GM23338 (cell line): ENCODE data around the gene ROBO1. TPM values are rescaled to one million over a fixed set of nuclear protein-coding genes. Genes with fewer than 3 reads are reported as not detected.
"Not testable (repeated sequence)": the region's sequence is repeated elsewhere in the genome, so short reads cannot be mapped to it uniquely, and the experiment has no call there.

ENCODE experiments used
- ATAC-seq: fragments of 200-7000 bp; cut with Tn5 transposase; 3 replicates; pipeline ENCODE4 v1.9.1; 2020
- DNase-seq: peaks from one replicate; pipeline ENCODE4 v3.0.0-alpha.2; 2015; ENCODE audit warnings: low spot score
- H2AFZ ChIP-seq: fragments of 200-600 bp; sonication (generic); 2 replicates; pipeline ENCODE4 v1.8.0; 2016; ENCODE audit warnings: antibody characterized with exemption, mild to moderate bottlenecking, moderate library complexity
- H3F3A ChIP-seq: fragments of 200-600 bp; sonication (generic); replicated peaks from 2 replicates; pipeline ENCODE4 v1.8.0; 2017; ENCODE audit warnings: antibody characterized with exemption, mixed run types, low read depth
- H3K27ac ChIP-seq: fragments of 200-600 bp; sonication (generic); 2 replicates; pipeline ENCODE4 v1.6.1; 2016; ENCODE audit warnings: low read depth
- H3K27me3 ChIP-seq: fragments of 200-600 bp; sonication (generic); 2 replicates; pipeline ENCODE4 v1.8.0; 2016; ENCODE audit warnings: mild to moderate bottlenecking, mixed run types, moderate library complexity; ENCODE audit not compliant: insufficient read depth
- H3K36me3 ChIP-seq: fragments of 200-600 bp; sonication (generic); 2 replicates; pipeline ENCODE4 v1.8.0; 2016; ENCODE audit warnings: mild to moderate bottlenecking; ENCODE audit not compliant: insufficient read depth
- H3K4me1 ChIP-seq: fragments of 200-600 bp; sonication (generic); 2 replicates; pipeline ENCODE4 v1.8.0; 2016; ENCODE audit warnings: mild to moderate bottlenecking, moderate library complexity; ENCODE audit not compliant: insufficient read depth
- H3K4me2 ChIP-seq: fragments of 200-600 bp; sonication (generic); 2 replicates; pipeline ENCODE4 v1.7.1; 2017; ENCODE audit warnings: mixed run types
- H3K4me3 ChIP-seq: fragments of 200-600 bp; sonication (generic); 2 replicates; pipeline ENCODE4 v1.6.1; 2016; ENCODE audit warnings: mixed run types
- H3K79me2 ChIP-seq: fragments of 200-600 bp; sonication (generic); replicated peaks from 2 replicates; pipeline ENCODE4 v1.8.0; 2017; ENCODE audit warnings: mild to moderate bottlenecking; ENCODE audit not compliant: insufficient read depth
- H3K9me2 ChIP-seq: fragments of 200-600 bp; sonication (generic); 2 replicates; pipeline ENCODE4 v1.8.0; 2017; ENCODE audit not compliant: insufficient read depth
- H4K20me1 ChIP-seq: fragments of 200-600 bp; sonication (generic); replicated peaks from 2 replicates; pipeline ENCODE4 v1.8.0; 2017; ENCODE audit warnings: mild to moderate bottlenecking; ENCODE audit not compliant: insufficient read depth
- H3K27ac Mint-ChIP-seq: 2 replicates; pipeline ENCODE4 v1.8.0; 2020; ENCODE audit warnings: inconsistent platforms, mild to moderate bottlenecking, moderate library complexity, mixed read lengths
- H3K27me3 Mint-ChIP-seq: 3 replicates; pipeline ENCODE4 v1.8.0; 2022; ENCODE audit warnings: low read depth, mild to moderate bottlenecking, moderate library complexity, mixed read lengths, inconsistent platforms; ENCODE audit not compliant: insufficient read depth, poor library complexity
- H3K36me3 Mint-ChIP-seq: 3 replicates; pipeline ENCODE4 v1.8.0; 2021; ENCODE audit warnings: low read depth, mild to moderate bottlenecking, inconsistent platforms, moderate library complexity, mixed read lengths
- H3K4me1 Mint-ChIP-seq: 3 replicates; pipeline ENCODE4 v1.8.0; 2020; ENCODE audit warnings: mild to moderate bottlenecking, inconsistent platforms, mixed read lengths
- H3K4me3 Mint-ChIP-seq: 3 replicates; pipeline ENCODE4 v1.8.0; 2021; ENCODE audit warnings: moderate library complexity, mild to moderate bottlenecking, inconsistent platforms, mixed read lengths
- H3K9me3 Mint-ChIP-seq: 3 replicates; pipeline ENCODE4 v1.8.0; 2020; ENCODE audit warnings: moderate library complexity, mild to moderate bottlenecking, inconsistent platforms, mixed read lengths
- CTCF ChIP-seq, 2 experiments: fragments of 200-600 bp in 1 of 2; sonication (generic) in 1 of 2; conservative IDR thresholded peaks; 2 replicates each; pipeline versions ENCODE4 v1.5.1 to v1.6.1; 2016 to 2017; ENCODE audit warnings: antibody characterized with exemption in 2 of 2, low read depth in 2 of 2, mild to moderate bottlenecking in 2 of 2, moderate library complexity in 1 of 2
- EZH2 ChIP-seq: fragments of 200-600 bp; sonication (generic); IDR thresholded peaks from one replicate; pipeline ENCODE4 v1.8.0; 2017; ENCODE audit warnings: antibody characterized with exemption, mild to moderate bottlenecking, low read depth; ENCODE audit not compliant: unreplicated experiment
- EZH2phosphoT487 ChIP-seq: fragments of 200-600 bp; sonication (generic); IDR thresholded peaks from one replicate; pipeline ENCODE4 v1.8.1; 2018; ENCODE audit warnings: antibody characterized with exemption; ENCODE audit not compliant: unreplicated experiment
- JUNB ChIP-seq: IDR thresholded peaks from one replicate; pipeline ENCODE4 v1.6.1; 2016; ENCODE audit warnings: antibody characterized with exemption; ENCODE audit not compliant: unreplicated experiment
- ZNF114 ChIP-seq: fragments of 250-450 bp; sonication (Bioruptor Pico); IDR thresholded peaks from 2 replicates; pipeline ENCODE4 v1.5.0; 2020; ENCODE audit warnings: mild to moderate bottlenecking, moderate library complexity
- ZNF331 ChIP-seq: fragments of 250-450 bp; sonication (Bioruptor Pico); IDR thresholded peaks from 2 replicates; pipeline ENCODE4 v1.5.0; 2020; ENCODE audit warnings: low read depth, mild to moderate bottlenecking, moderate library complexity
- polyA plus RNA-seq: library from polyadenylated mRNA; unstranded; fragments of >200 nt; fragmentation: Nextera tagmentation; extraction: Ambion mirVana; gene quantifications from 2 replicates; pipeline ENCODE4 v1.2.1, GENCODE V29; 2016
- total RNA-seq: library from RNA; depleted of rRNA; stranded (reverse); fragments of >200 nt; shearing (Covaris generic); gene quantifications from 2 replicates; pipeline ENCODE4 v1.2.3, GENCODE V29; 2014

The ROBO1 gene
- total and polyA plus RNA-seq, 2 experiments from 2014 or later: 19.2 to 78.3 TPM

- H3K4me1 ChIP-seq: no peaks in the 10 kb centered on the region
- DNase-seq (no peak), ATAC-seq (no peak)
- H4K20me1 ChIP-seq: no peaks in the 10 kb centered on the region
- TF ChIP-seq EZH2 (no peak), JUNB (no peak), CTCF (conservative IDR thresholded peaks at IDR 0.05; ENCODE audit: low read depth in 2 of 2) (no peak), EZH2phosphoT487 (no peak), ZNF114 (no peak), ZNF331 (CRISPR knock-in tag) (no peak)
- no peaks in the 10 kb centered on the region for H3F3A ChIP-seq
- no peaks in the 10 kb centered on the region for H3K79me2 ChIP-seq
- H2AFZ ChIP-seq: no peak overlapping the region
- H3K9me2 ChIP-seq: no peaks in the 10 kb centered on the region
- no peak overlapping the region for H3K4me3 ChIP-seq
- no peak overlapping the region for H3K4me2 ChIP-seq
- H3K27ac ChIP-seq: no peak overlapping the region
- H3K9me3 Mint-ChIP-seq: peaks cover 15% of the 10 kb centered on the region; the same call in 2 of the 3 replicates
- H3K36me3 Mint-ChIP-seq: peaks cover 36% of the 10 kb centered on the region
- H3K36me3 ChIP-seq: no peaks in the 10 kb centered on the region
- H3K27ac Mint-ChIP-seq: no peak overlapping the region
- H3K27me3 ChIP-seq: no peaks in the 10 kb centered on the region
- H3K4me1 Mint-ChIP-seq: no peaks in the 10 kb centered on the region
- H3K4me3 Mint-ChIP-seq: no peak overlapping the region
- H3K27me3 Mint-ChIP-seq: no peaks in the 10 kb centered on the region
These were observed 1084.5 kb downstream of the ROBO1 start for GRCh38 chr3:78683284-78683683.

- not testable (repeated sequence) for H3K4me1 ChIP-seq, H3K27ac ChIP-seq, H3K27me3 Mint-ChIP-seq, H3K4me3 Mint-ChIP-seq, H3K79me2 ChIP-seq, H4K20me1 ChIP-seq, ATAC-seq, DNase-seq, H3K4me3 ChIP-seq, H3K4me2 ChIP-seq, H3K27me3 ChIP-seq, H3K27ac Mint-ChIP-seq, H3K9me2 ChIP-seq, H3K4me1 Mint-ChIP-seq, H3F3A ChIP-seq, H2AFZ ChIP-seq
- peaks cover 20% of the 10 kb centered on the region for H3K36me3 ChIP-seq
- Mint-ChIP-seq H3K36me3 (peaks cover 48% of the 10 kb centered on the region), H3K9me3 (peaks cover 23% of the 10 kb centered on the region)
These were observed 1092.5 kb downstream of the ROBO1 start for GRCh38 chr3:78675119-78675805.

- peaks cover 31% of the 10 kb centered on the region for H3K36me3 Mint-ChIP-seq
- TF ChIP-seq ZNF114: no peak
- peaks cover 14% of the 10 kb centered on the region for H3K9me3 Mint-ChIP-seq
- no peak for ATAC-seq
- Histone ChIP-seq H3K27me3 (no peaks in the 10 kb centered on the region), H3K4me1 (no peaks in the 10 kb centered on the region; the same call in 1 of the 2 replicates), H3K27ac (no peak overlapping the region), H2AFZ (no peak overlapping the region), H3F3A (no peaks in the 10 kb centered on the region), H4K20me1 (no peaks in the 10 kb centered on the region), H3K4me3 (no peak overlapping the region), H3K9me2 (peaks cover 2% of the 10 kb centered on the region; the same call in 1 of the 2 replicates), H3K79me2 (no peaks in the 10 kb centered on the region), H3K36me3 (peaks cover 20% of the 10 kb centered on the region), H3K4me2 (no peak overlapping the region)
- H3K4me3 Mint-ChIP-seq: no peak overlapping the region
- DNase-seq: no peak
- no peak overlapping the region for H3K27ac Mint-ChIP-seq
- no peaks in the 10 kb centered on the region for H3K27me3 Mint-ChIP-seq
- H3K4me1 Mint-ChIP-seq: peaks cover 10% of the 10 kb centered on the region; the same call in 2 of the 3 replicates
These were observed 1097.1 kb downstream of the ROBO1 start for GRCh38 chr3:78670746-78671145.
